Stimulated activated CD8-positive, alpha-beta memory T cell treated with anti-CD3 and anti-CD28 coated beads, Interleukin-7, amount 100 ng/mL, for 48 hours (primary cell): Measurements from ENCODE around the gene MAFF.
A peak's percentile ranks its signal among the peaks of the same experiment; 100 is the strongest.
"Not testable (repeated sequence)": the region's sequence is repeated elsewhere in the genome, so short reads cannot be mapped to it uniquely, and the experiment has no call there.

Experiments
- DNase-seq, 2 donors: peaks; one replicate each; pipeline ENCODE4 v3.0.0-alpha.2; 2020; ENCODE audit warnings: low read depth in 1 of 2; ENCODE audit errors: extremely low read depth in 1 of 2

MAFF gene

DNA sequence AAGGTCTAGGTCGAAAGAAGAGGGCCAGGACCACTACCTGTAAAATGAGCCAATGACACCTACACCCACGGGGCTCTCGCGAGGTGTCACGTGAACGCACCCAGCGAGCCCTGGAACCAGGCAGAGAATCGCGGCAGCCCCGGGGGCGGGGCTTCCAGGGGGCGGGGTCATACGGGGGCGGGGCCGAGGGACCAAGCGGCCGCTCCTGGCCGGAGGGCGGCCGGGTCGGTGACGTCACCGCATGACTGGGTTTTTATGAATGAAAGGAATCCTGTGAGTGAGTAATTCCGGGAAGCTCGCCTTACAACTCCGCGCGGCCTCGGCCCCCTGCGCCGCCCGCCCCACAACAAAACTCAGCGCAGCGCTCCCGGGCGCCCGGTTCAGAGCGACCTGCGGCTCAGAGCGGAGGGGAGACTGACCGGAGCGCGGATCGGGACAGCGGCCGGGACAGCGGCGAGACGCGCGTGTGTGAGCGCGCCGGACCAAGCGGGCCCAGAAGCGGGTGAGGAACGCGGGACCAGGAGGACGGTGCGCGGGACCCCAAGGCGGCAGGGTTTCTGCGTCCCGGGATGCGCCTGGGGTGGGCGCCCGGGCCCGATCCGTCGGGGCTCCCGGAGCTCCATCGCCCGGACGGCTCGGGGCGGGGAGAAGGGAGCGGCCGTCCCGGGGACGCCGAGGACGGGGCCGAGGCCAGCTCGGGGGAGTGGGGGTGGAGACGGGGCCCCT, at the start of gene MAFF:
MAFF (plus strand) TSS at position 284 of the 726 bp plus-strand sequence. CDS start 11,860 bp downstream, outside the sequence.
- DNase-seq: peak; percentile 88 to 93

GRCh38 chr22:38153821-38154562, 47.8 kb upstream of the MAFF start:
- DNase-seq: no peak

GRCh38 chr22:38154563-38154915, 47.3 kb upstream of the MAFF start:
- not testable (repeated sequence) for DNase-seq

GRCh38 chr22:38155703-38156102, 46.1 kb upstream of the MAFF start:
- DNase-seq: no peak

DNA sequence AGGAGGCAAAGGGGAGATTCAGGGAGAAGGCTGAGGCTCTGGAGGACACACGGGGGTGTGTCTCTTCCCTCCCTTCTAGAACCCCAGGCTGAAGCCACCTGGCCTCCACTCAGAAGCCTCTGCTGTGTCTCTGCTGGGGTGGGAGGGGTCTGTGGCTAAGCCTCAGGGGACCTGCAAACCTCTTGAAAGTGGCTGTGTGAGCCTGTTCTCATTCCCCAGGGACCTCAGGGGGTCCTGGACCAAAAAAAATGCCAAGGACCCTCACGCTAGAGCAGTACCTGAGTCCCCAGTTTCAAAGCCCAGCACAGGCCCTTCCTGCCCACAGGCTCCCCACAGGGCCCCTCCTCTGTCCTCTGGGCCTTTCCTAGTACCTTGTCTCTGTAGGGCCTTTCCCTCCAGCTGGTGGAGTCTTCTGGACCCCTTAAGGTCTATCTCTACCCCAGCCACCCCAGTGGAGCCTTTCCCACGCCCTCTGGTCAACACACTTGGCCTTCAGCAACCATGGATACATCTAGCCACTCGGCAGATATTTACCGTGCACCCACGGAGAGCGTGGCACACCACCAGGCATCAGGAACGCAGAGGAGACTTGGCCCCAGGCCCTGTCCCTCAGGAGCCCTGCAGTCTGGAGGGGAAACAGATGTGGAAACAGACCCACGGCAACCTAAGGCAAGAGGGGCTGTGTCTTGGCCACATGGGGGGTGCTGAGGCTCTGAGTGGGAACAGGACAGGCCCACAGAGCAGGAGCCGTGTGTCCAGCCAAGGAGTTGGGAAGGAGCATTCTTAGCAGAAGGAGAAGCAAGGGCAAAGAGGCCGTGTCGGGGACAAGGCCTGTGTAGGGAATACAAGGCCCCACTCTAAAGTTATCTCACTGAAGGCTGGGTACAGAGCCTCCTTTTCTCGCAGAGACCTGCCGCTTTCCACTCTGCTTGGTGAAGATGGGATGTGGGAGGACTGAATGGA, 38.6 kb upstream of the MAFF start:
- DNase-seq: no peak

DNA sequence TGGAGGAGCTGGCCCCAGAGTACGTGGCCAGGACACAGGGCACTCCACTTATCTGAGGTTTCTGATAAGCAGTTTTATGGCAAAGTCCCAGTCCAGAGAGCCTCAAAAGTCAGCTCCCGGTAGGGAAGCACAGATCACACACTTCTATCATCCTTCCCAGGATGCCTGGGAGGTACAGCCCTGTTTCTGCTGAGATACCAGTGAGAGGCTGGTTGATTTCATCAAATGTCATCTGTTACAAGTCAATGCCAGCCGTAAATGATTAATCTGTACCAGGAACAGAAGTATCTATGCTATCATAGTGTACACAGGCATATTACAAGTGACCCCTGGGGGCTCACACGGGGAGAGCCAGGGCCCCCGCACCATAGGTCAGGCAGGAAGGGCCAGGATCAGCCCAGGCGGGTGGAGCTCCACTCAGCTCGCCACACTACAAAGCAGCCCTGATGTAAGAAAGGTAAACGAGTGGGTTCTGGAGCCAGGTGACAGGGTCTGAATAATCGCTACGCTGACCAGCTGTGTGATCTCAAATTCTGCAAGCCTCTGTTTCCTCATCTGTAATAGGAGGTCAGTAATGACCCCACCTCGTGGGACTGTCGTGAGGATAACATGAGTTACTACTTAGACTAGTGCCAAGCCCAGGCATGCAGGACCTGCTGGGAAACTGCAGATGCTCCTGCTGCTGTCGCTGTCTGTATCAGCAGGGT, 37.8 kb upstream of the MAFF start:
- DNase-seq: no peak

DNA sequence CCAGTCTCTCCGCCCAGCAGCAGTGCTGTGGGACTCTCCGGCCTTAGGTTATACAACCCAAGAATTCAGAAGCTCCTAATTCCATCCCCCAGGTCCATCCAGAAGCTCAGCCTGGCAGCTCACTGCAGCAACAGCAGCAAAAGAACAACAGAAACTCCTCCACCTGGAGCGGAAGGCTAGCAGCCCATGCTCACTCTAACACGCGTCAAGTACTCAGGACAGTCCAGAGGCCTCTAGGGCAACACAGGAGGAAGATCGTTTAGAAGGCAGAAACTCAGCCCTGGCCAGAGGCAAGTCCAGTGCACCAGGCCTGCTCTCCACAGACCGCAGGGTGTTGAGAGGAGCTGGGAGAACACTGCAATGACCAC, 37.3 kb upstream of the MAFF start:
- no peak for DNase-seq

DNA sequence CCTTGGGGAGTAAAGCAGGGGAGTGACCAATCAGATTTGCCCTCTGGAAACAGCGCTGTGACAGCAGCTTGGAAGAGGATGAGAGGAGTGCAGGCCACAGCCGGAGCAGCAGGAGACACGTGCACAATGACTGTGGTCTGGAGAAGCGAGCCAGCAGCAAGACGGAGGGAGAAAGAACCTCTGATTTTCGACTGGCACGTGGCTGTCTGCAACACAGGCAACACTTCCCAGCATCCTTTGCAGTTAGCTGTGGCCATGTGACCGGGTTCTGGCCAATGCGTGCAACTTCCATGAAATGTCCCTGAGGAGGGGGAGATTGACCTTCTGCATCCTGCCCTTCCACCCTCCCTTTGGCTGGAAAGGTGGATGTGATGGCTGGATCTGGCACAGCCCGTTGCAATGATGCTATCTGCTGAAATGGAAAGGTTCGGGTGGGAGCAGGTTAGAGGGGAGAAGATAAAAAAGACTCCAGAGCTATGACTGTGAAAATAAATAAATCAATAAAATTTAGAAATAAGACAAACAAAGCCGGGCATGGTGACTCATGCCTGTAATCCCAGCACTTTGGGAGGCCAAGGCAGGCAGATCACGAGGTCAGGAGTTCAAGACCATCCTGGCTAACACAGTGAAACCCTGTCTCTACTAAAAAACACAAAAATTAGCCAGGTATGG, 35.7 kb upstream of the MAFF start:
- DNase-seq: no peak

- DNase-seq: no peak
These were observed 33.8 kb upstream of the MAFF start for GRCh38 chr22:38167988-38168407.

DNA sequence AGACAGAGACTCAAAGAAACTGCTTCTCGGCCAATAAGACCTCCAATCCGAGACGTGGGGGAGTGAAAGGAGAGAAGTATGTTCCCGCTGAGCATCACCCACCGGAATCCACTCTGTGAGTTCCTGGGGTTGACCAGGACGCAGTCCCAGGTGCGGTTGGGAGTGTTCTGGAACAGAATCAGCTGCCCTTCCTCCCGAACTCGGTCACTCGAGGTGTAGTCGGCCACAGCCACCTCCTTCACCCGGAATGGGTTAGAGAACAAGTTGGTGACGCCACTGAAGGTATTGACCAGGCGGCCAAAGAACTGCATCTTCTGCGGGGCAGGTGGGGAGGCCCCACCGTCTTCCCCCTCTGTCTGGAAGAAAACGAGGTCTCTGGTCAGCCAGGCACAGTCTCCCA, 32.7 kb upstream of the MAFF start:
- DNase-seq: no peak

- DNase-seq: no peak
These were observed 31.3 kb upstream of the MAFF start for GRCh38 chr22:38170469-38170868.

DNA sequence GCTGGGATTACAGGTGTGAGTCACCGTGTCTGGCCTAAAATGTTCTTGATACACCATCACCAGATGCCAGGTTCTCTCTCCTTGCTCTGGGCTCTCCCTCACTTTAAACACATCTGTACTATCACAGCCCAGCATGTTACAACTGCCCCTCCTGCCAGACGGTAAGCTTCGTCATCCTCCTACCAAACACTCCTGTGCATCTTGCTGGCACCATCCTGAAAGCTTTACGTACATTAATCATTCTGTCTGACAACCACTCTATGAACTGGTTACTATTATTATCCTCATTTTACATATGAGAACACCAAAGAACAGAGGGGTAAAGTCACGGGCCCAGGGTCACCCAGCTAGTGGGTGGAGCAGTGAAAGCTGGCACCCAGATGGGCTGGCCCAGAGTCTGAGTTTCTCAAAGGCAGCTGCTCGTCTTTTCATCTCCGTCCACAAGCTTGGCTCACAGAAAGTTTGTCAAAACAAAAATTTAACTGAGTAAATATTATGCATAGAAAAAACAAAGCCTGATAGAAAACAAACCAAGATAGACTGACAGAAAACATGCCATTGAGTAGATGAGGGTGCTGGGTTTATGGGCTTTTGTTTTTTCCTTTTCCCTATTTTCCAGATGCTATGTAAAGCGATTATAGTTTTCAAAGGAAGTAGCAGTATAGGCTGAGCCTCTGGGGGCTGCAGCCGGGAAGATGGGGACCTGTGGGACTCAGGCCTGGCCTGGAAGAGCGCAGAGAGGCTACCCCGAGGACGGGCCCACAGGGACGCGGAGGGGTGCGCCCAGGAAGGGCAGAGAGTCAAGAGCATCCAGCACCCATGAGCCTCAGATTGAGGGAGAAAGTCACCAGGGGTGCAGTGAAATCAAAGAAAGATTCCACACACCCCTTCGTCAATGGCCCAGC, 29.6 kb upstream of the MAFF start:
- no peak for DNase-seq

DNA sequence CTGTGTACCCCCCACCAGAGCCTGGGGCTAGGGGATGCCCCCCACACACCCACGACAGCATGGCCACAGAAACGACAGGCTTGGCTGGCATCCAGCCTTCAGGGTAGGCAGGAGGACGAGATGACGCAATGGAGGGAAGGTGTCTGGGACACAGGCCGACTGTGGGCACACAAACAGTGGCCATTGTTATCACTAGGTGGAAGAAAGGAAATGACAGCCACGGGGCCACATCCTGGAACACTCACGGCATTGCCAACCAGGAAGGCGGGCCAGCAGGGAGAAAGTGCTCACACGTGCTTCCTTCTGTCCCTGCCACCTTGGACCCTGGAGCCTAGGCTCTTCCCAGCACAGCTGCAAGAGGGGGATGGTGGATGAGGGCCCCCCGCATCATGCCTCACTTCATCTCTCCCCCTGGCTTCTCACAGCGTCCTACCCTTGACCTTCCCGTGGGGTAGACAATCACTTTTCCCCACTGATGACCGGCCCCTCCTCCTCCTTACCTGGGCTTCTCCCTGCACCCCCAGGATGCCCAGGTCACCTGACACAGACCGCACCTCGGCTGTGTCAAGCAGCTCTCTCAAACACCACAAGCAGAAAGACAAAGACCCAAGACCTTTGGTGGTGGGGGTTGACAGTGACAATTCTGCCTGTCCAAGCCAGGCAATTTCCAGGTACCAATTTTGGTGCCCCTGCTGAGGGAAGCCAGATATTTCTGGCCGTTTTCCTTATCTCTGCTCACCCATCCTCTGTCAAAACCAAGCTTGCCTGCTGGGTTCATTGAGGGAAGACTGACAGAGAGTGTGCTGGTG, 28.8 kb upstream of the MAFF start:
- peak in 1 of 2 donors; percentile 37 for DNase-seq

GRCh38 chr22:38173641-38173906, 28.2 kb upstream of the MAFF start:
- no peak for DNase-seq

DNA sequence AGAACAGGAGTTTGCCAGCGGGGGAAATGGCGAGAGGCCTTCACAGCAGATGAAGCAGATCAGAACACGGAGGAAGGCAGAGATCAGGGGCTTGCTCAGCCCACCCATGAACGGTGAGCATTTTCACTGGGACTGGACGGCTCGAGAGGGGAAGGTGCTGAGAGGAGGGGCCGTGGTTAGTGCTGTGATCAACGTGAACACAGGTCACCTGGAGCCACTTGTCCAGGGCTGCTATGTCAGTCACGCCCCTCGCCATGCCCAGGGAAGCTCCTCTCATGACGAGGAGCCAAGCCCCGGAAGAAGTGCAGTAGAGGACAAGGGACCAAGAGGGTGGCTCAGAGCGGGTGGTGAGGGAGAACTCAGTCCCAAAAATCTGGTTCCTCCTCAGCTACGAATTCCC, 27.2 kb upstream of the MAFF start:
- DNase-seq: no peak

GRCh38 chr22:38175206-38176118, 26.3 kb upstream of the MAFF start:
- DNase-seq: no peak

DNA sequence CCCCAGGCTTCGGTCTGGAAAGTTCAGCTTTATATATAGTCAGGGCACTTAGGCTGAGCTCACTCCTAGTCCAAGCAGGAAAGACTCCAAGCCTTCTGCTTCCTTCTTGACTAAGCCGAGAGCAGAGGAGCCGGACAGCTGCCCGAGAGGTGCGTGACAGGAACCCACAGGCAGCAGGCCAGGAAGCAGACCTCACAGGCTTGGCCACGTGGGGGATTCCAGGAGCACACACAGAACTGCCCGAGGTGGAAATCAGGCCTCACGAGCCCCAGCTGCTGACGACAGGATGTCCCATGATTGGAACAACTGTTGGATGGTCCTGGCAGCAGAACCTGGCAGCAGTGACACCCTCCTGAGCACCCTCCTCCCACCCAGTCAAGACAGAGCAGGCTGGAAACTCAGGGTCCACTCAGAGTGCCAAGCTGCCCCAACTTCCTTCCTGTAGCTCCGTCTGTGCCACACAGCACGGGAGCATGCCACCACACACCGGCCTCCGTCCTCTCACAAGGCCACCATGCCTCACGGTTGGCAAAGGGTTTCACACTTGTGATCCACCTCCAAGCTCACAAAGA, 25.5 kb upstream of the MAFF start:
- no peak for DNase-seq
